Measurements from ENCODE around the gene CRADD. TPM values are rescaled to one million over a fixed set of nuclear protein-coding genes. Genes with fewer than 3 reads are reported as not detected.
A peak's percentile ranks its signal among the peaks of the same experiment; 100 is the strongest.
"Not testable (repeated sequence)": the region's sequence is repeated elsewhere in the genome, so short reads cannot be mapped to it uniquely, and the experiment has no call there.

The CRADD gene
- polyA plus RNA-seq, 3 donors = 12.2 to 12.4 (median 12.3) TPM

DNA sequence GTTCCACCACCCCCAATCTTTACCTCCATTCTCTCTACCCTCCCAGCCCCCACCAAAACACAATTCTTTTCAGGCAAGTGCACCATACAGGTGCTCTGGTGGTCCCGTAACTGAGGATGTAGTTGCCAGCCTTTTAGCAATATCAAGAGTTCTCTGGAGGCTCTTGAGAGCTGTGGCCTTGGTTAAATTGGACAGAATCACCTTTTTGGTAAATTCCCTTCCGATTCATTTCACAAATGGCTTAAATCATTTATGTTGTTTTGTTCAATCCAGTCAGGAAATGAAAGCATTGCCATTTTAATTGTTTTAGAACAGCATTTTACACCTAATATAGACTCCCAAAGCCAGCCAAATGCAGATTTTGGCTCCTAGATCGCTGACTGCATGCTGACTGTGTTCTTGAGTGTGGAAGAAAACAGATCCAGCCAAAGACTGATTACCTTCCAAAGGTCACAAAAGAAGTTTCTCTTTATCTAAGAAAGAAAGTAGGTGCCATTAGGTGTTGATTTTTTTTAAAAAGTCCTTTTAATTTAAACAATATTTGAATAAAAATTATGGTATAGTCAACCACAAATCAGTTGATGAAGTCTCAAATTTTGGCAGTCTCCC is 25.6 kb downstream of the CRADD start:
- DNase-seq = no peak

DNA sequence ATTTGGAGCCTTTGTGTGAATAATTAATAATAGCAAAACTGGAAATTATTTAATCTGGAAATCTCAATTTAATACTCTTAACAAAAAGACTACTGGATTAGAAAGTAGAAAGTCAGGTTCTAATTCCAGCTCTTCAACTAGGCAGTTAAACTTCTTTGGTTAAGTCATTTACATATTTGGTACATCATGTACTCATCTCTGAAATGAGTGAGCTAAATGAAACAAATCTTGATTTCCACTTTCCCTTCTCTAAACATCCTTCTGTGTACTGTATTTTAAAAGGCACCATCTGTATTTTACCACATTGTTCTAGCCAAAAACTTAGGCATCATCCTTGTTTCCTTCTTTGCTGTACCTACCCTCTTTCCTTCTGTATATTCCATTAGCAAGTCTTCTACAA is 26.9 kb downstream of the CRADD start:
- DNase-seq = no peak

DNA sequence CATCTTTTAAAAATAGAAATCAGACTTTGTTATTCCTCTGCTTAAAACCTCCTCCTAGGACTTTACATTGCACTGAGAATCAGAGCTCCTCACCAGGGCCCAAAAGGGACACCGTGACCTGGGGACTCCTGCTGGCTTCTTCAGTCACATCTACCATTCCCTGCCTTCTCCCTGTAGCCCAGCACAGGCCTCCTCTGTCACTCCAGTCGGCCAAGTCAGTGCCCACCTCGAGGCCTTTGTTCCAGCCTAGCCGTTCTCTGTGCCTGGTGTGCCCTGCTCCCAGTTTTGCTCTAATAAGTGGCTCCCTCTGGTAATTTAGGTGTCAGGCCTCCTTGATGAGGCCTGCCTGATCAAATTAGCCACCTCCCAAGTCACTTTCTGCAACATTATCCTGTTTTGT is 27.4 kb downstream of the CRADD start:
- no peak for DNase-seq

DNA sequence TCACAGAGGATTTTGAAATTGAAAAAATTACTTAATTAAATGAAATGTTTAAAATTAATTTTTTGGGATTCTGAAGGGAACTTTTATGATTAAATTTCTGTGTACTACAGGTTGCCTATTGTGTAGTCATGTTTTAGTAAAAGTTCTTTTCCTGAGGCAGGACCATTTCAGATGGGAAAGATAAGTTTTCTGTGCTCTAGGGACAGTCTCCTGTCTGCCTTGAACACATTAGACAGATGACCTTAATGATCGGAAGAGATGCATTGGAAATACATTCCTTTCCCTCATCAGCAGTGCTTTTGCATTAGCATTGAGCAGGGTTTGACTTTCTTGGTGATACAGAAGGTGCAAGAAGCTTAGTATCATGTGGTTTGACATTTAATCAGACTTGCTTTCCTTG is 28.1 kb downstream of the CRADD start:
- DNase-seq = no peak

DNA sequence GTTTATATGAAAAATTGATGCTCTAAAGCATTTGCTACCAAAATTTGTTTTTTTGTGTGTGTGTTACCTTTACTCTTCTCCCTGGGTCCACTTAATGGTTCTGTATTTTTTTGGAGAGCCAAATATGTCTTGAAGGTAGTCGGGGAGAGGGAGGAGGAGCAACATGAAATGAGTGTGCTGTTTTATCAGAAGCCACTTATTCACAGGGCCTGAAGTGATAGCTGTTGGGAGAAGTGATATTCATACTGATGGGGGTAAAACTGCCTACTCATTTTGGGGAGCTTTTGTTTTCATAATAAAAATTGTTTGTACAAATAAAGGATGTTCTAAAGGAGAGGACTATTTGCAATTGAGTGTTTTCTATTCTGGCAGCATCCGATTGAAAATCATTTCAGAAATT is 29.2 kb downstream of the CRADD start:
- DNase-seq = no peak

DNA sequence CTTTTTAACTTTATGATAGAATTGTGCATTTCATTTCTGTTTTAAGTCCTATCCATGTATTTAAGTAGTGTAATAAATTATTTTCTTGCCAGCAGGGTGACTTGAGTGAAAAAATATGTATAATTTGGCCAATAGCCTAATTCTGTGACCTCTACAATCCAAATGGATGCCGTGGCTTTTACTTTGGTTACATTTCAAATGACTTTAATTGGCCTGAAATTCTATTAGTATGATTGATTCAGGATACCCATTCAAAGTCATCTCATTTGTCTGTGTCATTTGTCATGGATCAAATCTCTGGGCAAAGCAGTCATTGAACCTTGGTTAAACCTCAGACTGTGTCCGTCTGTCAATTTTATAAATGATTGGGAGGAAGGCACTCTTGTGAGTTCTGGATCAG is 29.6 kb downstream of the CRADD start:
- no peak for DNase-seq

DNA sequence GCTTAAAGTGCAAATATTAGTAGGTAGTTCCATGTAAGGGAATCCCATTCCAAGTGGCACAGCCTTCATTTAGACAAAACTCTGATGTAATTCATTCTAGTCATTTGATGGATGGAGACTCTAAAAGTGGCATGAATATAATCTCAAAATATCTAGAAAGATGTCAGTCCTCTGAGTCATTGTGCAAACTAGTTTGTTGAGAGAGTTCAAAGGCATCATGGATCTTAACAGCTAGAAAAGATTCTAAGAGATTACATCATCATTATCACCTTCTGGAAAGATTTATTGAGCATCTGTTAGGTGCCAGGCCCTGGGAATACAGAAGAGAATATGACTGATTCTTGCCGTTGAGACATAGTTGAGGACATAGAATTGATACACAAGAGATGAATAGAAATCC is 30.7 kb downstream of the CRADD start:
- no peak for DNase-seq

DNA sequence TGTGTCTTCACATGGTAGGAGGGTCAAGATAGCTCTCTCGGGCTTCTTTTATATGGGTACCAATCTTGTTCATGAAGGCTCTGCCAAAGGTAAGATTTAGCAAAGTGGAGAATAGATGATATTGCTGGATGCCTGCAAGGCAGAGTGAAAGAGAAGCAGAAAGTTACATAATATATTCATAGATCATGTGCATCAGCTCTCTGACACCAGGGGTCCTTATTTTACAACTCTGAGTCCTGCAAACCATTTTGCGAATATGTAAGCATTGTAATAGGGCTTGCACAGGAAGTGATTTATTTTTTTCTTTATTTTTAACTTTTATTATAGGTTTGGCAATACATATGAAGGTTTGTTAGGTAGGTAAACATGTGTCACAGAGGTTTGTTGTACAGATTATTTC is 31.8 kb downstream of the CRADD start:
- DNase-seq = no peak

DNA sequence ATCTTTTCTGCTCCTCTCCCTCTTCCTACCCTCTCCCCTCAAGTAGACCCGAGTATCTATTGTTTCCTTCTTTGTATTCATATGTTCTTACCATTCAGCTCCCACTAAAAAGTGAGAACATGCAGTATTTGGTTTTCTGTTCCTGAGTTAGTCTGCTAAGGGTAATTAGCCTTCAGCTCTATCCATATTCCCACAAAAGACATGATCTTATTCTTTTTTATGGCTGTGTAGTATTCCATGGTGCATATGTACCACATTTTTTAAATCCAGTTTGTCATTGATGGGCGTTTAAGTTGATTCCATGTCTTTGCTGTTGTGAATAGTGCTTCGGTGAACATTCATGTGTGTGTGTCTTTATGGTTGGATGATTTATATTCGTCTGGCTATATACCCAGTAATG is 32.2 kb downstream of the CRADD start:
- DNase-seq = no peak

DNA sequence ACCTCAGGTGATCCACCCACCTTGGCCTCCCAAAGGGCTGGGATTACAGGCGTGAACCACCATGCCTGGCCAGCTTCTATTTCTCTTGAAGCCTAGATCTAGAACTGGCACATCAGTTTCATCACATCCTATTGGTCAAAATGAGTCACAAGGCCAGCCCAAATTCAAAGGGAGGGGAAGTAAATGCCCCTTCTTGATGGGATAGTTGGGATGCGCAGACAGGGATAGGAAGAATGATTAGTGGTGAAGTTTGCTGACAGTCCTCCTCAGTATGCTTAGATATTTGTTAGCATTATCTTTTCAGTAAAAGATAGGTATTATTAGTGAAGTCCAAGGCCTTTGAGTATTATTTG is 33.4 kb downstream of the CRADD start:
- DNase-seq = no peak

DNA sequence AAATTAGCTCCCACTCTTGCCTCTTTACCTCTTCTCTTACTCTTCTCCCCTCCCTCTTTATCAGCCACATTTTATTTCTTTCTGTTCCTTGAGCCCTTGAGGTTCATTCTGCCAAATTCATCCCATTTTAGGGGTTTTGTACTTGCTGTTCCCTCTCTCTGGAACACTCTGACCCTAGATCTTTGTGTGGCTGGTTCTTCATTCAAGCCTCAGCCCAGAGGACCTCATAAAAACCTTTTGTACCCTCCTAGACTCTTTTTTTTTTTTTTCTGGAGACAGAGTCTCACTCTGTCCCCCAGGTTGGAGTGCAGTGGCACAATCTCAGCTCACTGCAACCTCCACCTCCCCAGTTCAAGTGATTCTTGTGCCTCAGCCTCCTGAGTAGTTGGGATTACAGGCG is 34.3 kb downstream of the CRADD start:
- not testable (repeated sequence) for DNase-seq

DNA sequence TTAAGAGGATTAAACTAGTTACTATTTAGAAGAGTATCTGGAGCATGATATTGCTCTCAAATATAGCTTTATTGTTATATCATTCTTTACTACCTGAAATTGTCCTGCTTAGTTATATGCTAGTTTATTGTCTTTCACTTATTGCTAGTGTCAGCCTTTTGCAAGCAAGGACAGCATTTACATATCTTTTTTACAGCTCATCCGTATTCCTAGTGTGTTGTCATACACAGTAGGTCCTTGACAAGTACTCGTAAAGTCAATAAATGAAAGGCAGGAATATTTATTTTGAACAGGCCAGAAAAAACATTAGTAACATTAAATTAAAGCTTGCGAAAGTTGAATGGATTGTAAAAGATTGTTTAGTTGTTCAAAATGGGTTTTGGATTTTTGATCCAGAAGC is 35.0 kb downstream of the CRADD start:
- no peak for DNase-seq

DNA sequence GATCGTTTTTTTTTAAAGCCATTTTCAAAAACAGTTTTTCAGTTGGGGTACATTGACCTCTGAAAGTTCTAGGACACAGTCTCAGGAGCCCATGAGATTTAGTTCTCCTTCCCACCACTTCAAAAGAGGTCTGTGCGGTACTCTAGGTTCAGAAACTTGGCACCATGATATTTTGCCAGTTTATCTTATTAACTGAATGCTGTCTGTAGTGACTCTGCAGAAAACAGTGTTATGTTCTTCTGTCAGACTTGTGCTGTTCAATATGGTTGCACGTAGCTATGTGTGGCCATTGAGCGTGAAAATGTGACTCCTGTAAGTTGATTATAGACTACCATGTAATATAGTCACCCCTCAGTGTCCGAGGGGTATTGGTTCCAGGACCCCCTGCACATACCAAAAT is 35.9 kb downstream of the CRADD start:
- DNase-seq = no peak

DNA sequence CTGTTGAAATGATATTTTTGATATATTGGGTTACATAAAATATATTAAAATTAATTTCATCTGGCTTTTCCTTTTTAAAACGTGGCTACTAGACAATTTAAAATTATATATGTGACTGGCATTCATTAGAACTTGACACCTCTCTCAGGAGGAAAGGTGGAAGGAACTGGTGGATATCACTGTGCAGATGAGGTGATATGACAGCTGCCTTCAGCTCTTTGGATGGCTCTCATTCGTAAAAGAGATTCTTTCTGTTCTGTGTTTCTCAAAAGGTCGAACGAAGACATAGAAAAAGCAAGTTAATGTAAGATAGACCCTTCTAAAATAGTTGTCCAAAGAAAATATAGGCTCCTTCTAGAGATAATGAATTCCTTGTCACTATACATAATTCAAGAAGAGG is 36.6 kb downstream of the CRADD start:
- DNase-seq = no peak

DNA sequence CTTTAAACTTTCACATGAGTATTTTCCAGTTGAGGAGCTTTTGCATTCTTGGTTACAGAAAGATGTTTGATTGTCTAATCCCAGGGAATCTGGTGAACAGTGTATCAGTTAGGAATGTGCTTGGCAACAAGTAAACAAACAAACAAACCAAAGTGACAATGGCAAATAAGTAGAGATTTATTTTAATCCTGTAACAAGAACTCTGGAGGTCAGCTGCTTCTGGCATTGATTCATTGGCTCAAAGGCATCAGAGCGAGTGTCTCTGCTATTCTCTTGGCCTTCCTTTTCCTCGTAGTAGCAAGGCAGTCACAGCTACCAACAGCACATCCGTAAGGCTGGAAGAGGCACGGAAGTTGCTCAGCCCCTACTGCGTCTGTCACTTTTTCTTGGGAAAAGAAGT is 37.2 kb downstream of the CRADD start:
- DNase-seq = peak; percentile 45

DNA sequence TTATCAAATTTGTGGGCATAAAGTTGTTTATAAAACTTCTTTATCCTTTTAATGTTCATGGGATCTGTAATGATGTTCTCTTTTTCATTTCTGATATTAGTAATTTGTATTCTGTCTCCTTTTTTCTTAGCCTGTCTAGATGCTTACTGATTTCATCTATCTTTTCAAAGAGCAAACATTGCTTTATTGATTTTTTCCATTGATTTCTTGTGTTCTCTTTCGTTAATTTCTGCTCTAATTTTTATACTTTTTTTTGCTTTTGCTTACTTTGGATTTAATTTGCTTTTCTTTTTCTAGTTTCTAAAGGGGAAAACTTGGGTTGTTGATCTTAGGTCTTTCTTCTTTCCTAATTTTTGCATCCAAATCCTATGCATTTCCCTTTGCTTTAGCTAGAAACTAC is 42.5 kb downstream of the CRADD start:
- DNase-seq = no peak

DNA sequence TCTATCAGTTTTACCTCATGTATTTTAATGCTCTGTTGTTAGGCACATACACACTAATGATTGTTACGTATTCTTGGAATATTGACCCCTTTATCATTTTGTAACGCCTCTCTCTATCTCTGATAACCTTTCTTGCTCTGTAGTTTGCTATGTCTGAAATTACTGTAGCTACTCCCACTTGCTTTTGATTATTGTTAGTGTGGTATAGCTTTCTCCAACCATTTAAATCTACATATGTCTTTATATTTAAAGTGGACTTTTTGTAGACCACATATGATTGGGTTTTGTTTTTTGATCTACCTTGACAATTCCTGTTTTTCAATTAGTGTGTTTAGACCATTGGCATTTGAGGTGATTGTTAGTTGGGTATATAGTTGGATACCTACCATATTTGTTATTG is 43.4 kb downstream of the CRADD start:
- no peak for DNase-seq

DNA sequence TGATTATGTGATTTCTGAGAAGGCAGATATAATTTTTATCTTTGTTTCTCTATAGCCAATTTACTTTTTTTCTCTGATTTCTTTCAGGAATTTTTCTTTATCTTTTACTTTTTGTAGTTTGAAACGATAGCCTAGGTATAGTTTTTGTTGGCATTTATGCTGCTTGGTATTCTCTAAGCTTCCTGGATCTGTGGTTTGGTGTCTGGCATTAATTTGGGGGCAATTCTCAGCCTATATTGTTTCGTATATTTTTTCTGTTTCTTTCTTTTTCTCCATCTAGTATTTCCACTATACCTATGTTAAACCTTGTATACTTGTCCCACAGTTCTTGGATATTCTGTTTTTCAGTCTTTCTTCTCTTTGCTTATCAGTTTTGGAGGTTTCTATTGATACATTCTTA is 45.0 kb downstream of the CRADD start:
- no peak for DNase-seq

DNA sequence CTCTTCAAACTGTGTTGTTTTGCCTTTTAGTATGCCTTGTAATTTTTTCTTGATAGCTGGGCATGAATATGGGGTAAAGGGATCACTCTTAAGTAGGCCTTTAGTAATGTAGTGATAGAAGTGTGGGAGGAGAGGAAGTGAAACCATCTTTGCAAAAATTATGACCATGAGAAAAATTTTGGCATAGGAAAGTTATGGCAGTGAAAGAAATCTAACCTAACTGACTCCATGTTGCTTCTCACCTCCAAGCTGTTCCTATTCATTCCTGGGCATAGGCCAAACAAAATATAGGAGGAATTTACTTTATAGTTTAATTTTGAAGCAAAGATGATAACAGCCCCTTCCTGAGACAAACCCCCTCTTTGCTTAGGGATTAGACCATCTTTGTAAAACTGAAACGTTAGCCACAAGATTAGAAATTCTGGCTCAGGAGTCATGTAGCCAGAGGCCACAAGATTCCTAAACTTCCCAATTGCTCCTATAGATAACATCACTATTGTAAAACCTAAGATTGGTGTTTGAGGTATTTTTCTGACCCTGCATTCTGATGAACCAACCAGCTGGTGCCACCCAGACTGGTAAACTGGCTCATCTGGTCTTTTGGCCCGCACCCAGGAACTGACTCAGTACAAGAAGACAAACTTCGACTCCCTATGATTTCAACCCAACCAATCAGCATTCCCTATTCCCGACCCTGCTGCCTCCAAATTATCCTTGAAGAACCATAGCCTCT is 45.8 kb downstream of the CRADD start:
- no peak for DNase-seq

DNA sequence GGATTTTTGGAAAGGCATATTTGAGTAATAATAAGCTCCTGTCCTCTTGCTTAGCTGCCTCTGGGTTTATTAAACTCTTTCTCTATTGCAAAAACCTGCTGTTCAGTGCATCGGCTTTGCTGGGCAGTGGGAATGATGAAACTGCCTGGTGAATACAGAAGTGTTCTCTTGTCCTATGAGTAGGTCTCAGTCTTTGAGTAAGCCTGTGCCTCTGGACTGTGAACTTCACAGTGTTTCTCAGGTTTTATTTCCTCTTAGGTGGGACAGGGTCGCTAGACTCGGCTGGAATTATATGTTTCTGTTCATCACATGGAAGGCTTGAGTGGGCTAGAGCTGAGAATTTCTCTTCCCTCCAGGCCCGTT is 46.4 kb downstream of the CRADD start:
- DNase-seq = no peak

DNA sequence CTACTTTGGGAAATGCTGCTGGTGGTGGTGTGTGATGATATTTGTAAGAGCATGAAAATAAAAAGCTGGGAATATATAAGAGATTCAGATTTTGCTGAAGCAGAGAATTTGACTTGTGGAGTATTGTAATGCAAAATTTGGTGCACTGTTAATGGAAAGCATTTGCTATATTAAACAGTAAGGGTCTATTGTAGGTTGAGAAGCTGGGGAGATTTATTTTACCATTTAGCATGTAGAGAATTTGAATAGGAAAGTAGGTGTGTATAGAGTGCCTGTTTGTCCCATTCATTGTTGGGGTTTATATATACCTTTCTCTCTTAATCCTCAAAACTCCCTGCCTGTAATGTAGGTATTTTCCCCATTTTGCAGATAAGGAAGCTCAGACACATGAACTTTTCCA is 48.4 kb downstream of the CRADD start:
- DNase-seq = no peak

DNA sequence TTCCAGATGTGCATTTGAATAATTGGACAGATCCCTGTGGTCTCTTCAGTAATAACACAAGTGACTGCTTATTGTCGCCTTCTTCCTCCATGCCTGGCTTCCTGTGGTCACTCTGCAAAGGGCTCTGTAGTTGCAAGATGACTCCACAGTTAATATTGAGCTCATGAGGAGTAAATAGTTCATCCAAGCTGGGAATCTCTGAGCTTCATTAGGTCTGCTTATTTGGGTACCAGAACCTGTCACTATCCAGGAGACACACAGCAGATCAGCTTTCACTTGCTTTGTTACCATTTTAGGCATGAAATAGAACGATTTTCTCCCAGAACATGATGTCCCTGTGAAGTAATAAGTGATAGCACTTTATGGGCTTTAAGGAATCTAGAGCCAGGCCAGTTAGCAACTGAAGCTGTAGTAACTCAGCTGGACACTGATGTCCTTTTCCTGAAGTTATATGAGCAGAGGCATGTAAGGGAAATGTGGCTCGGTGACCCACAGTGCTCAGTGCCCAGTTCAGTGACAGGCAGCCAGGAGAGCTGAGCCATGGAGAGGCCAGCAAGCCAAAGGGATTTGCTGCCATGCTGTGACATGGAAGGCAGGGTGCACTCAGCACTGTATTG is 50.1 kb downstream of the CRADD start:
- DNase-seq = no peak

DNA sequence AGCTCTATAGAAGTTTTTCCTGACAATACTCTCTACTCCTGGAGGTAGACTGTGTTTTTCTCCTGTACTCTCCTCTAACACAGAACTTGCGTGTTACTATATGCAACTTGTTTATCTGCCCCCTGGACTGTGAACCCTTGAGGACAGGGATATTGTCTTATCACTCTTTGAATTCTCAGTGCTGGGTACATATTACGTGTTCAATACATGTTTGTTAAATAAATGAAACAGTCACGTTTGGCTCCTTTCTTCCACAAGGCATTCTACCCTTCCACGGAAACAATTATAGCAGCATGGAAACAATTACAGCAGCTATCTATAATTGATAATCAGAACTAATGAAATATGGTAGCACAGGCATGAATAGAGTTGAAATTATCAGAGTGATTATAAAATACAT is 50.7 kb downstream of the CRADD start:
- DNase-seq = no peak

DNA sequence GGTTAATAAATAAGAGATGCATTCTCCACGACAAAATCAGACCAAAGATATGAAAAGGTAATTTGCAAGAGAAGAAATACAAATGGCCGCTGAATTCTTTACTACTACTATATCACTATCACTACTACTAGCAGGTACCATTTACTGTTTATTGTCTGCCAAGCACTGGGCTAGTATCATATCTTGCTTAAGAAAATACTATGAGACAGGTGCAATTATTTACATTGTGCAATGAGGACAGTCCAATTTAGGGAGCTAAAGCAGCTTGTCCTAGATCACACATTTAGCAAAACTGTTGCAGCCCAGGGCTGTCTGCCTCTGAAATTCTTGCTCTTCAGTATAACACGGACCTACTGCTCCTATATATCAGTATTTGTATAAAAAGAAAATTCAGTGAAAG is 52.8 kb downstream of the CRADD start:
- no peak for DNase-seq
